GM13976 (cell line): Measurements from ENCODE around the gene FRS2.

ENCODE experiments used
- DNase-seq: peaks from one replicate; pipeline ENCODE4 v3.0.0; 2012; ENCODE audit warnings: low spot score
- CTCF ChIP-seq: IDR thresholded peaks from 2 replicates; pipeline ENCODE4 v1.5.1; 2012; ENCODE audit warnings: borderline replicate concordance, mild to moderate bottlenecking; ENCODE audit not compliant: insufficient read depth; ENCODE audit errors: extremely low read depth, missing control alignments, control extremely low read depth
- in situ Hi-C: fragments of 300-500 bp; cut with MboI; formaldehyde crosslinking; loops from one replicate; pipeline ENCODE4 v1.12.0; 2022; ENCODE audit warnings: low sequenced_read_pairs, mixed read lengths, inconsistent platforms; ENCODE audit not compliant: unreplicated experiment

Gene FRS2

GRCh38 chr12:69430942-69431590 lies 39.1 kb upstream of the FRS2 start:
- no peak for TF ChIP-seq CTCF
- in situ Hi-C loops, result no loop called here
- DNase-seq, result no peak

DNA sequence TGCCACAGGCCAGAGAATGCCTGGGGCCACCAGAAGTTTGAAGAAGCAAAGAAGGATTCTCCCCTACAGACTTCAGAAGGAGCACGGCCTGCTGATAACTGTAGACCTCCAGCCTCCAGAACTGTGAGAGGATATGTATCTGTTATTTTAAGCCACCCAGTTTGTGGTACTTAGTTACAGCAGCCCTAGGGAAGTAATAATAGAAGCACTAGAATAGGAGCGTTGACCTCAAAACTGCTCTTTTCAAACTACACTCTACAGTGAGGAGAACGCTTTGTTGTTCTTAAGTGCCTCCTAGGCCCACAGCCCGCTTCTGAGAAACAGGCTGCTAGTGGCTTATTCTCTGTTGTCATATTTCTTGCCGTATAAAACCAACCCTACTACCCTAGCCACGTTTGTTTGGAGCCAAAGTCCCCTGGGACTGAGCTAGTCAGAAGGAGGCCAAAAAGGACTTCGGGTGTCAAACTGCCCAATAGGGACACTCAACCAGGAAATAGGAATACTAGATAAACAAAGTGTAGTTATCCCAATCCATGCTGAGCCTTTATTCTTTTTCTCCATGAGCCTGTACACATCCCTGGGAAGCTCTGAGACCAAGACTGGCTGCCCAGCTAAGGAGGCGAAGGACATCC lies 38.5 kb upstream of the FRS2 start:
- DNase-seq, result no peak
- TF ChIP-seq CTCF, result no peak
- in situ Hi-C loops, result no loop called here

DNA sequence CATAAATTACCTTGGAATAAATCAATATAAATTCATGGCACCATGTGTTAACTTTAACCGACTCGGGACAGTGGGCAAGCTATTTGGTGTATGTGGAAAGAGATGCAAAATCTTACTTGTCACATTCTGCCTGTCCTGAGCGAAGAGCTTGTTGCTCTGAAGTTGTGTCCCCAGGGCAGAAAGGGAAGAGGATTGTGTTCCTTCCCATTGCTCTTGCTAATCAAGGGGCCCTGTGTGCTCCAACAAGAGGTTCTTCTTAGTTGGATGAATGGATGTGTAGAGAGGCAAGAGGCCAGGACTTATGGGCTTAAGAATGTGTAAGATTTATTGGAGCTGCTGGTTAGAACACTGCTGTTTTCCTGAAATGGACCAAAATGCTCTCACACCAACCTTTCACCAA lies 36.5 kb upstream of the FRS2 start:
- in situ Hi-C loops, result no loop called here
- TF ChIP-seq CTCF, result no peak
- no peak for DNase-seq

DNA sequence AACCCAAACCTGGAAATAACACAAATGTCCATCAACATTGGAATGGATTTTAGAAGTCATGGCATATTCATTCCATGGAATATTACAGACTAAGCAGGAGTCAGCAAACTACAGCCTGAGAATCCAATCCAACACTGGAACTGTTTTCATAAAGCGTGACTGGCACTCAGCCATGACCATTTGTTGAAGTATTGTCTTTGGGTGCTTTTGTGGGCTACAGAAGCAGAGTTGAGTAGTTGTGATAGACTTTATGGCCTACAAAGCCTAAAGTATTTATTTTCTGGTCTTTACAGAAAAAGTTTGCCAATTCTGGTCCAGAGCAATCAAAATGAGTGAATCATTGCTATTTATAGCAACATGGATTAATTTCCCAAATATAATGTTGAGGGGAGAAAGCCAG lies 34.5 kb upstream of the FRS2 start:
- no peak for TF ChIP-seq CTCF
- DNase-seq, result no peak

DNA sequence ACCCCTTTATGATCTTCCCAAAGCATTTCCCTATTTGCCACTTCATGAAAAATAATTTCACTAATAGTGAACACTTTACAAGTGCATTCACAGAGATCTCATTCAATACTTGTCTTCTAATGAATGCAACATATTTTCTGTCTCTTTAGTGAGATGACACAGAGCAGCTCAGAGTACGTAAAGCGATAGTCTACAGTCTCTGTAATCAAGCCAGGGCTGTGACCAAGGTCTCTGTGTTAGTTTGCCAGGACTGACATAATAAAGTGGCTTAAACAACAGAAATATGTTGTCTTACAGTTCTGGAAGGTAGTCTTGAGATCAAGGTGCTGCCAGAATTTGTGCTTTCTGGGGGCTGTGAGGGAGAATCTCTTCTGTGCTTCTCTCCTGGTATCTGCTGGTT lies 33.1 kb upstream of the FRS2 start:
- no peak for DNase-seq
- in situ Hi-C loops, result no loop called here
- TF ChIP-seq CTCF, result no peak

More for the DNA sequence above, 34.5 kb upstream of the FRS2 start:
- in situ Hi-C loops, result no loop called here

GRCh38 chr12:69438539-69438938 lies 31.6 kb upstream of the FRS2 start:
- no peak for TF ChIP-seq CTCF
- no peak for DNase-seq
- in situ Hi-C loops, result no loop called here
